Heart right ventricle (tissue), 16 donors: ENCODE data around the gene ARHGDIB. TPM values are rescaled to one million over a fixed set of nuclear protein-coding genes. Genes with fewer than 3 reads are reported as not detected.

Source experiments
- ATAC-seq, 8 donors: fragments of 200-7000 bp; cut with Tn5 transposase; one replicate each; pipeline ENCODE4 v1.9.1; 2020; ENCODE audit warnings: mild to moderate bottlenecking in 8 of 8, moderate library complexity in 8 of 8, moderate number of reproducible peaks in 1 of 8
- DNase-seq, 2 donors: peaks; one replicate each; pipeline ENCODE4 v3.0.0-alpha.2; 2020
- H3K27ac ChIP-seq, 10 donors: fragments of 200-600 bp; sonication (generic) in 2 of 10; one replicate each; pipeline versions ENCODE4 v1.5.0 to v1.8.0; 2020 to 2022; ENCODE audit warnings: mild to moderate bottlenecking in 3 of 10
- H3K27me3 ChIP-seq, 7 donors: fragments of 200-600 bp; one replicate each; pipeline ENCODE4 v1.8.0; 2021 to 2022; ENCODE audit warnings: mild to moderate bottlenecking in 2 of 7
- H3K36me3 ChIP-seq, 9 donors: fragments of 200-600 bp; sonication (generic) in 1 of 9; one replicate each; pipeline versions ENCODE4 v1.5.0 to v1.8.0; 2020 to 2022; ENCODE audit warnings: mild to moderate bottlenecking in 2 of 9
- H3K4me1 ChIP-seq, 9 donors: fragments of 200-600 bp; sonication (generic) in 1 of 9; one replicate each; pipeline versions ENCODE4 v1.5.0 to v1.8.0; 2020 to 2022; ENCODE audit warnings: mild to moderate bottlenecking in 4 of 9
- H3K4me3 ChIP-seq, 10 donors: fragments of 200-600 bp; sonication (generic) in 2 of 10; one replicate each; pipeline versions ENCODE4 v1.5.0 to v1.8.0; 2020 to 2022; ENCODE audit warnings: mild to moderate bottlenecking in 7 of 10, moderate library complexity in 2 of 10
- H3K9me3 ChIP-seq, 11 donors: fragments of 200-600 bp in 10 of 11; sonication (generic) in 2 of 11; one replicate each; pipeline versions ENCODE4 v1.5.0 to v1.8.0; 2013 to 2022; ENCODE audit warnings: mild to moderate bottlenecking in 2 of 11, control low read depth in 1 of 11, moderate library complexity in 1 of 11
- WGBS, 2 donors: extraction: QIAGEN DNeasy Blood & Tissue Kit; methylation state at CpG; one replicate each; pipeline ENCODE4 v1.1.7; 2013; ENCODE audit warnings: inconsistent platforms in 1 of 2; 5-methylcytosine and 5-hydroxymethylcytosine counted together
- intact Hi-C, 10 donors: fragments of 100-400 bp; cut with DNase I; formaldehyde crosslinking; loops; one replicate each; pipeline versions ENCODE4 v1.11.1 to v1.14.2; 2022
- polyA plus RNA-seq, 2 donors: library from polyadenylated mRNA; stranded (reverse); fragments of 200-250 nt; gene quantifications; one replicate each; pipeline ENCODE4 v1.2.3, GENCODE V29; 2013
- total RNA-seq, 10 donors: library from RNA; stranded (reverse); fragmentation: NEBNext Ultra II Directional in 3 of 10; extraction: Animal tissue kit (Norgen Biotek cat#: 25700) in 3 of 10; gene quantifications; one replicate each; pipeline versions ENCODE4 v1.2.1 to v1.2.4, GENCODE V29; 2021 to 2023
- TF ChIP-seq, protein P1 (sequence below), 9 donors: fragments of 200-600 bp; sonication (generic) in 2 of 9; IDR thresholded peaks; one replicate each; pipeline versions ENCODE4 v1.5.0 to v1.8.0; 2021 to 2022; ENCODE audit warnings: antibody characterized with exemption in 9 of 9, mild to moderate bottlenecking in 5 of 9, moderate library complexity in 1 of 9
- donor health status: Arrhythmogenic right ventricular cardiomyopathy.
- donor health status: ischemic (EF 13 %, LVEDD 7.1; RV severe dilation, severe dysfunction).
- donor health status: healthy with polysubstance abuse.
- donor health status: DM: no; HTN: yes; CAD: no.
- donor health status: DM: no; HTN: no; CAD: no.
- donor health status: ischemic (EF 25% LVEDD 6.9; RV normal size, moderate dysfunction).
- donor health status: ischemic (EF 25% LVEDD 5.7; RV mildly dilated, moderate dysfunction).
- donor health status: healthy.
- donor health status: DM: yes; HTN: yes; CAD: no.
- donor health status: Ischemic cardiomyopathy.
- donor health status: ischemic (EF 35%, LVEDD 5.7; RV mildly dilated, moderate dysfunction).
- donor health status: nonischemic (EF 11% LVEDD 7.7; RV severe dilation, severe dysfunction).
- donor health status: DM: yes; HTN: yes; CAD: no.
- donor health status: PGD.
- donor health status: ischemic (EF 29% LVEDD 5.4; RV normal size, mild dysfunction).
- donor health status: nonischemic (EF 23%, LVEDD 6.1; RV moderate dilation, normal function).

Gene ARHGDIB
- total and polyA plus RNA-seq, 12 donors, result 28.1 to 150 (median 45.4) TPM

DNA sequence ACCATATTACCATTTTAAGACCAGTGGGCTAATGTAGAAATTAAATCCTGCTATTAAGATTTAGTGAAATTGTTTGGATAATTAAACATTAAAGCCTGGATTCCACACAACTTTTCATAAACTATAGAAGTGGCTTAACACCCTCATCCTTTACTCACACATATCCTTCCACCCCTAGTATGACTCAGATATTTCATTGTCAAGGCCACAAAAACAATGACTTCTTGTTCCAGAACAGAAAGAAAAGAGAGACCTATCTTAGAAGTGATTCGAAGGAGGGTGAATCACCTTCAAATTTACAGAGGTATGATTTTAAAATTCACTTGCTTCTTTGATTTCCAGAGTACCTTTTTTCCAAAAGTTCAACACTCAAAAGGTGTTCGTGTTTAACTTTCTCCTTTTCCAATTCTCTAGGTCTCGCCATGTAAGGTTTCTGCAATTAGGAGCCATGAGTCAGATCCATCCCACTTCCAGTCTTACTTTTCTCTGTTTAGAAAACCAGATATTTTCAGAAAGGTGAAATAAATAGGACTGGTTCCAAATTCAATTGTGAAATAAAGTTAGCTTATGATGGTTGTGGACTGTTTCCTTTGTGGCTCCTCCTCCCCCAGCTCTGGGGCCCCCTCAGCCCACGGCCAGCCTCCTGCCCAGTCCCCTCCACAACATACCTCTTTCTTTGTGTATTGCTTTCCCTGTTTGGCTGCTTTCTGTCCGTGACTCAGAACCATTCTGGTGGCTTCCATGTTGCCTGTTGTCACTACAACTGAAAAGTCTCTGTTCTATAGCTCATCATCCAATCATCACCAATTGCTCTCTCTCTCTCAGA is 51.1 kb downstream of the ARHGDIB start:
- intact Hi-C loops, result loop anchor here in 1 of 10 donors (5.0 kb wide), 1 partner anchor 37 kb away; no protein-coding TSS in a partner anchor
- no peak overlapping the region for H3K4me3 ChIP-seq
- H3K27ac ChIP-seq, result peak overlapping the region in 1 of 10 donors; percentile 31
- H3K9me3 ChIP-seq, result no peaks in the 10 kb centered on the region
- ATAC-seq, result no peak
- WGBS, 2 donors, result 85 to 94% methylated on average over 5 of the region's 5 CpGs
- H3K4me1 ChIP-seq, result peaks cover 0 to 22% (median 20%) of the 10 kb centered on the region in 9 donors
- TF ChIP-seq, protein P1, sequence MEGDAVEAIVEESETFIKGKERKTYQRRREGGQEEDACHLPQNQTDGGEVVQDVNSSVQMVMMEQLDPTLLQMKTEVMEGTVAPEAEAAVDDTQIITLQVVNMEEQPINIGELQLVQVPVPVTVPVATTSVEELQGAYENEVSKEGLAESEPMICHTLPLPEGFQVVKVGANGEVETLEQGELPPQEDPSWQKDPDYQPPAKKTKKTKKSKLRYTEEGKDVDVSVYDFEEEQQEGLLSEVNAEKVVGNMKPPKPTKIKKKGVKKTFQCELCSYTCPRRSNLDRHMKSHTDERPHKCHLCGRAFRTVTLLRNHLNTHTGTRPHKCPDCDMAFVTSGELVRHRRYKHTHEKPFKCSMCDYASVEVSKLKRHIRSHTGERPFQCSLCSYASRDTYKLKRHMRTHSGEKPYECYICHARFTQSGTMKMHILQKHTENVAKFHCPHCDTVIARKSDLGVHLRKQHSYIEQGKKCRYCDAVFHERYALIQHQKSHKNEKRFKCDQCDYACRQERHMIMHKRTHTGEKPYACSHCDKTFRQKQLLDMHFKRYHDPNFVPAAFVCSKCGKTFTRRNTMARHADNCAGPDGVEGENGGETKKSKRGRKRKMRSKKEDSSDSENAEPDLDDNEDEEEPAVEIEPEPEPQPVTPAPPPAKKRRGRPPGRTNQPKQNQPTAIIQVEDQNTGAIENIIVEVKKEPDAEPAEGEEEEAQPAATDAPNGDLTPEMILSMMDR (IDR thresholded peaks at IDR 0.05), result no peak
- no peak for DNase-seq
- H3K36me3 ChIP-seq, result peaks cover 0 to 23% (median 0%) of the 10 kb centered on the region in 9 donors
- H3K27me3 ChIP-seq, result no peaks in the 10 kb centered on the region

DNA sequence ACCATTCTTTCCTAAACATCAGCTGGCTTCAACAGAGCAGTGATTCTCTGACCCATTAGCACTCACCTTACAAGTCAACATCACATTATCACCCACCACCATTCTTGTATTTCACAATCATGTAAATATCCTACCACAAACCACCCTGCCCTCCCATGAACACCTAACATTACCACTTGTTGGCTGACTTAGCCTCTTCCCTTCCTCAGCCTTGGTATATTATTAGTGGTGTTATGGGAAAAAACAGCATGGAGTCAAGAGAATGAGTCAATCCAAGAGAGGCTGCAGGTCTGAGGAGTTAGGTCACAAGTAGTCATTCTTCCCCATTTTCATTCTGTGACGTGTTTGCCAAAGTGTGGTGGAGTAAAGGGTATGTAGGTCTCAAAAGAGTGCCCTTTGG is 53.4 kb downstream of the ARHGDIB start:
- no peak overlapping the region for H3K27ac ChIP-seq
- peaks cover 0 to 2% (median 0%) of the 10 kb centered on the region in 9 donors for H3K36me3 ChIP-seq
- WGBS, 2 donors, result 93 to 100% methylated on average over 1 of the region's 1 CpG
- ATAC-seq, result no peak
- intact Hi-C loops, result loop anchor here in 1 of 10 donors (5.0 kb wide), 1 partner anchor 39 kb away; no protein-coding TSS in a partner anchor
- peaks cover 0 to 39% (median 29%) of the 10 kb centered on the region in 9 donors for H3K4me1 ChIP-seq
- DNase-seq, result no peak
- no peaks in the 10 kb centered on the region for H3K27me3 ChIP-seq
- H3K4me3 ChIP-seq, result no peak overlapping the region
- TF ChIP-seq, protein P1 (IDR thresholded peaks at IDR 0.05), result no peak
- H3K9me3 ChIP-seq, result no peaks in the 10 kb centered on the region

DNA sequence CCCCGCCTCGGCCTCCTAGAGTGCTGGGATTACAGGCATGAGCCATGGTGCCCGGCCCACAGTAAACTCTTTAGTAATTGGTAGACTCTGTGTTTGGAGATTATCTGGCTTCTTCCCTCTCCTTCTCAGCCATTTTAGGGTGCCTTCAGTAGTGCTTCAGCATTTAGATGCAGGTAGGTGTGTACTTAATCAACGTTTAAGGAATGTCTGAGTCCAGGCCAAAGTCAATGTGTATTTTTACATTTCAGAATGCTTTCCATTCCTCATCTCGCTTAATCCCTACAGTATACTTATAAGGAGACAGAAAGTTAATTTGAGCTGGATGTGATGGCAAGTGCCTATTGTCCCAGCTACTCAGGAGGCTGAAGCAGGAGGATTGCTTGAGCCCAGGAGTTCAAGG is 55.3 kb downstream of the ARHGDIB start:
- TF ChIP-seq, protein P1 (IDR thresholded peaks at IDR 0.05), result no peak
- no peak for DNase-seq
- Histone ChIP-seq H3K27me3 (no peaks in the 10 kb centered on the region), H3K36me3 (no peaks in the 10 kb centered on the region), H3K4me1 (peaks cover 2 to 55% (median 44%) of the 10 kb centered on the region in 9 donors), H3K27ac (peak overlapping the region; percentile 50 to 90 (median 74)), H3K4me3 (no peak overlapping the region), H3K9me3 (no peaks in the 10 kb centered on the region)
- no peak for ATAC-seq
- intact Hi-C loops, result loop anchor here in 1 of 10 donors (5.0 kb wide), 1 partner anchor 41 kb away; no protein-coding TSS in a partner anchor
- 78 to 80% methylated on average over 5 of the region's 5 CpGs for WGBS, 2 donors

DNA sequence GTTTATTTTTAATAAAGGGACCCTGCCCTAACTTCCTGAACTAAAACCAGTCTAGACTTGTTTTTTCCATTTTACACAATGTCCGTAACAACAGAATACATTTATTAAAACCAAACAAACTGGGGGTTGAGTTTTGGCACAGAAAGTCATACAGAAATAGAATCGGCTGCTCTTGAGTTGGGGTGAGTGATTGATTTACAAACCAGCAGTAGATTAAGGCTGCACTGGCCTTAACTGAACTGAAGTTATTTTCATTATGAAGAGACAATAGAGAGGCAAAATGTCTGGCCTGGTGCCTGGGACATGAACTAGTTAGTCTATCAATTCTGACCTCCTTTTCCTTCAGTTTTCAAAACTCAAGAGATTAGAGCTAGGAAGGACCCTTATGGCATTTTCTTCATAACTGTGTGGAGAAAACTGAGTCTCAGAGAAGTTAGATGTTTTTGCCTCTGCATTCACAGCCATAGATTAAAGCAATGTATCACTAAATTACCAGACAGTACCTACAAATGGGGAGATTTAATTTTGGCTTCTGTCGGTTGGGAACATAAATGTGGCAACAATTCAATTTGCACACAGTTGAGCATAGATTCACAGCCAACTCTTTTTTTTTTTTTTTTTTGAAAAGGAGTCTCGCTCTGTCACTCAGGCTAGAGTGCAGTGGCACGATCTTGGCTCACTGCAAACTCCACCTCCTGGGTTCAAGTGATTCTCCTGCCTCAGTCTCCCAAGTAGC is 56.0 kb downstream of the ARHGDIB start:
- Histone ChIP-seq H3K36me3 (no peaks in the 10 kb centered on the region), H3K27ac (peak overlapping the region; percentile 50 to 90 (median 74)), H3K4me1 (peaks cover 2 to 61% (median 47%) of the 10 kb centered on the region in 9 donors), H3K27me3 (no peaks in the 10 kb centered on the region), H3K9me3 (no peaks in the 10 kb centered on the region), H3K4me3 (peak overlapping the region in 5 of 10 donors; percentile 2 to 20 (median 15))
- peak; percentile 21 to 65 for DNase-seq
- ATAC-seq, result peak; percentile 42 to 85 (median 78)
- intact Hi-C loops, result loop anchor here in 1 of 10 donors (5.0 kb wide), 1 partner anchor 42 kb away; no protein-coding TSS in a partner anchor
- TF ChIP-seq, protein P1 (IDR thresholded peaks at IDR 0.05), result no peak
- 20 to 29% methylated on average over 5 of the region's 5 CpGs for WGBS, 2 donors
